Prostate gland (tissue), 2 donors: Measurements from ENCODE around the gene HDHD2.

Source experiments
- CTCF ChIP-seq, 4 experiments: fragments of 200-600 bp in 2 of 4; fragments of 450-650 bp in 2 of 4; sonication (generic) in 2 of 4; IDR thresholded peaks; 1 replicate in 3 of 4; 2 replicates in 1 of 4; pipeline ENCODE4 v1.5.1; 2016 to 2019; ENCODE audit warnings: antibody characterized with exemption in 4 of 4, mild to moderate bottlenecking in 2 of 4, moderate library complexity in 2 of 4
- POLR2A ChIP-seq: fragments of 450-650 bp; IDR thresholded peaks from one replicate; pipeline ENCODE4 v1.6.1; 2016; ENCODE audit warnings: antibody characterized with exemption, mild to moderate bottlenecking
- POLR2AphosphoS5 ChIP-seq: sonication (generic); formaldehyde crosslinking; IDR thresholded peaks from one replicate; pipeline ENCODE4 v1.6.1; 2017; ENCODE audit warnings: antibody characterized with exemption

GRCh38 chr18:47067648-47068047 is 82.7 kb downstream of the HDHD2 start:
- TF ChIP-seq CTCF (IDR thresholded peaks at IDR 0.05) (no peak), POLR2A (no peak), POLR2AphosphoS5 (no peak)
